ENCODE results near the gene SLC25A23.

The SLC25A23 gene

GRCh38 chr19:6499052-6499790 is 39.6 kb upstream of the SLC25A23 start:
- no peak overlapping the region for H3K4me3 ChIP-seq (ENCODE audit: low read depth, low read length)
- DNase-seq (ENCODE audit: low read depth), result no peak
- no peak for TF ChIP-seq CTCF (IDR thresholded peaks at IDR 0.05; ENCODE audit: low read depth, low read length)

GRCh38 chr19:6498294-6499036 is 38.9 kb upstream of the SLC25A23 start:
- DNase-seq (ENCODE audit: low read depth), result peak; percentile 79
- TF ChIP-seq MYC (IDR thresholded peaks at IDR 0.05; ENCODE audit: low read depth, low read length) (no peak), POLR2A (IDR thresholded peaks at IDR 0.05; ENCODE audit: extremely low read depth, insufficient read length) (no peak), MAX (IDR thresholded peaks at IDR 0.05; ENCODE audit: low read depth, low read length) (no peak), CTCF (IDR thresholded peaks at IDR 0.05; ENCODE audit: low read depth, low read length) (no peak)
- H3K4me3 ChIP-seq (ENCODE audit: low read depth, low read length), result no peak overlapping the region

- no peak overlapping the region for H3K4me3 ChIP-seq (ENCODE audit: low read depth, low read length)
- no peak for DNase-seq (ENCODE audit: low read depth)
- TF ChIP-seq CTCF (IDR thresholded peaks at IDR 0.05; ENCODE audit: low read depth, low read length), result no peak
- TF ChIP-seq MAX (IDR thresholded peaks at IDR 0.05; ENCODE audit: low read depth, low read length), result no peak
- TF ChIP-seq POLR2A (IDR thresholded peaks at IDR 0.05; ENCODE audit: extremely low read depth, insufficient read length), result no peak
- no peak for TF ChIP-seq MYC (IDR thresholded peaks at IDR 0.05; ENCODE audit: low read depth, low read length)
These were observed 36.4 kb upstream of the SLC25A23 start for GRCh38 chr19:6495947-6496346.

- DNase-seq (ENCODE audit: low read depth), result no peak
- no peak overlapping the region for H3K4me3 ChIP-seq (ENCODE audit: low read depth, low read length)
- TF ChIP-seq CTCF (IDR thresholded peaks at IDR 0.05; ENCODE audit: low read depth, low read length) (no peak), POLR2A (IDR thresholded peaks at IDR 0.05; ENCODE audit: extremely low read depth, insufficient read length) (no peak), MYC (IDR thresholded peaks at IDR 0.05; ENCODE audit: low read depth, low read length) (no peak), MAX (IDR thresholded peaks at IDR 0.05; ENCODE audit: low read depth, low read length) (no peak)
These were observed 34.9 kb upstream of the SLC25A23 start for GRCh38 chr19:6494438-6495036.

GRCh38 chr19:6491802-6492592 is 32.4 kb upstream of the SLC25A23 start:
- TF ChIP-seq MAX (IDR thresholded peaks at IDR 0.05; ENCODE audit: low read depth, low read length) (no peak), CTCF (IDR thresholded peaks at IDR 0.05; ENCODE audit: low read depth, low read length) (no peak), POLR2A (IDR thresholded peaks at IDR 0.05; ENCODE audit: extremely low read depth, insufficient read length) (no peak), MYC (IDR thresholded peaks at IDR 0.05; ENCODE audit: low read depth, low read length) (no peak)
- DNase-seq (ENCODE audit: low read depth), result no peak
- no peak overlapping the region for H3K4me3 ChIP-seq (ENCODE audit: low read depth, low read length)
